GM21786 (cell line): ENCODE results near the gene ZNF800.

Source experiments
- ATAC-seq: cut with Tn5 transposase; IDR thresholded peaks from one replicate; pipeline ENCODE4 v1.9.1; 2021; ENCODE audit not compliant: unreplicated experiment

ZNF800 gene

GRCh38 chr7:127390817-127391590, 1.5 kb downstream of the ZNF800 start:
- no peak for ATAC-seq

GRCh38 chr7:127390186-127390816, 2.2 kb downstream of the ZNF800 start:
- ATAC-seq: no peak

DNA sequence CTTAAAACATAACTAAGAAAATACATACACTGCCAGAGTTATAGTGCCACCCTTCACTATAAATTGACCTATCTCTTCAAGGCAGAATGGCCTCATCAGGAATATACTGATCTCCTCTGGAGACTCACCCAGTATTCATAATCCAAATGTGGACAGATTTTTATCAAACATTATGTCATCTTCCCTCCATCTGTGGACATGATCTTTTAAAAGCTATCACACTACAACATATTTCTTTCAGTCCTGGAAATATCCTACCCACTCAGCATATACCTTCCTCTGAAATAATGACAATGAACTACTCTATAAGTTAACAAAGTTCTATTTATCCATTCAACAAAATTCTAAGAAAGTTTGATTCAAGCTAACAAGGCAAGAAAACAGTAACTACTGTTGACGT, 3.2 kb downstream of the ZNF800 start:
- no peak for ATAC-seq

- no peak for ATAC-seq
Measured at GRCh38 chr7:127387974-127388373, 4.5 kb downstream of the ZNF800 start.

- ATAC-seq: no peak
Measured at GRCh38 chr7:127383123-127383835, 9.2 kb downstream of the ZNF800 start.

DNA sequence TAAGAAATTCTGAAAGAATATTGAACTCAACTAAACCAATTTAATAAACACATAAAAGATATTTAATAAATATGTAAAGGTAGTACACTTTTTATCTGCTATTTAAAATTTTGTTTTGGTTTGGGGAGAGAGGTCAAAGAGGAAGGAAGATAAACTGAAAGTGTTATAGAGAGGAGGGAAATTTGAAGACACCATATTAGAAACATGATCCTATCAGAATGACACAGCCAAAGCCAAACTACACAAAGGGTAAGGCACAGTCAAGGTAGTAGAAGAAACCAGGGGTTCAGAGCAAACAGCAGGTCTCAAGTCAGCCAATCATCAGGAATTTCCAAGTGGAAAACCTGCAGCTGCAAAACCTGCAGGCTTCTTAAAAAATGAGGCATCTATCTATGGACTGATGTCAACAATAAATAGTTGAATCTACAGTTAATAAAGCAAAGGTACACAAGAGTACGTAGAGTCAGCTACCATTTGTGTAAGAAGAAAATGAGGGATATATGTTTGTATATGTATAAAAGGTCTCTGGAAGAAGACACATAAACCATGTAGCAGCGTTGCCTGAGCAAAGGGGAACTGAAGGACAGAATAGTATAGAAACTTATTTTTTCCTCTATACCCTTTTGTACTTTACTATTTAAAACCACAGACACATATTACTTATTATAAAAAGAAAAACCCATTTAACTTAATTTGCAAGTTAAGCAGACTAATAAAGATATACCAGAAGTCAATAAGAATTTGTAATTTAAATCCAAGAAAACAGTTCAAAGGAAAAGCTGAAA, 10.0 kb downstream of the ZNF800 start:
- ATAC-seq: no peak

- no peak for ATAC-seq
Measured at GRCh38 chr7:127380479-127380878, 12.0 kb downstream of the ZNF800 start.

GRCh38 chr7:127379642-127380041, 12.9 kb downstream of the ZNF800 start:
- ATAC-seq: no peak

DNA sequence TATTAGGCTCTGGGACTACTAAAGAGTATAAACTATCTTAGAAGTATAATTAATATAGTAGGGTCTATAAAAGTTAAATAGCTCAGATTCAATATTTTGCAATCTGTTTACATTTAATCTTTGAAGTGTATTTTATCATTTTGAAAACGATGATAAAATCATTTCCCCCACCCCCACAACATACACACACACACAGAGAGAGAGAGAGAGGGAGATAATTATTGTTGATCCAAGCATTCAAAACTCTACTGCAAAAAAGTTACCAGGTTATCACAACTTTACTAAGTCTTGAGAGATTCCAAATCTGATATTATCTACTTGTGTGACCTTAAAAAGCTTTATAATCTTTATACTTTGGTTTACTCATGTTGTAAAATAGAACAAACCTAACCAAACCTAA, 14.0 kb downstream of the ZNF800 start:
- ATAC-seq: no peak

DNA sequence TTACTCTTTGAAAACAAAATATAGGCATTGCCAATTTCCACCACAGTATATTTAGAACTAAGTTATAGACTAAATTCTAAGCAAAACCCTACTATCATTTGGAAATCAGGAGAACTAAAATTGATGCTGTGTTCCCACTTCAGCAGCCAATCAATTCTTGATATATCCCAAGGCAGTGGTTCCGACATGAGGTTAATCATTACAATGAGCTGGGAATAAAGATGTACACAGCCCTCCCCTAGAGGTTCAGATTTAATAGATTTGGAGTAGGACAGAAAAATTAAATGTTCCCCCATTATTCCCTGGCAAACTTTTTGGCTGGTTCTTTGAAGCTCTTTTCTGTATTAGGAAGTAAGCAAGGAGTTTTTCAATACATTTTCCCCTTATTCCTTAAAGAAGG, 15.1 kb downstream of the ZNF800 start:
- ATAC-seq: no peak

GRCh38 chr7:127375631-127376030, 16.9 kb downstream of the ZNF800 start:
- ATAC-seq: no peak

DNA sequence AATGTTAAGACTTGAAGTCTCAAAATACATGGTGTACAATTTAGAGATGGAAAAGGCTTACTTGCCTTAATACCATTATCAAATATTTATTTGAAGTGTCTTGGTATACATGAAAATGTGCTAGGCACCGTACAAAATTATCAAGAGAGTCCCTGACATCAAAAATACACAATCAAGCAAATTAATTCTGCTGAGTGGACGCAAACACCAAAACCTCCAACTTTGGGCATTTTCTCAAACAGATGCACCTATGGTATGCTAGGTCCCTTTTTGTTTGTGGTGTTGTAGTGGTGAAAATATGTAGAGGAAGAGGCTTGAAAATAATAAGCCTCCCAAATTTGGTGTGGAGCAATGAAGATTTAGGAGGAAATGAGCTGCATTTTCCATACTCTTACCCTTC, 24.8 kb downstream of the ZNF800 start:
- no peak for ATAC-seq

- no peak for ATAC-seq
Measured at GRCh38 chr7:127366680-127367079, 25.8 kb downstream of the ZNF800 start.

DNA sequence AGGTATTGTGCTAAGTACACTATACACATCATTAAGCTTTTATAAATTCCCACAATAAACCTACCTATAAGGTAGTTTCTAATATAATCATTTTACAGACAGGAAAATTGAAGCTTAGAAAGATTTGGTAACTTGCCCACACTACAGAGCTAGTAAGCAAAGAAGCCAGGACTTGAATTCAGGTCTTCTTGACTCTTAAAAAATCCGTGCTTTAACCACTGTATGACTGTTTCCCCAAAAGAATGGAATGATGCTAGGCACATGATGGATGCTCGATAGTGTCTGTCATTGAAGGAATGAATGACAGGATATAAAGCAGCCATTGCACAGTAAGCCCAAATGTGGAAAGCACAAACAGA, 26.6 kb downstream of the ZNF800 start:
- ATAC-seq: no peak

DNA sequence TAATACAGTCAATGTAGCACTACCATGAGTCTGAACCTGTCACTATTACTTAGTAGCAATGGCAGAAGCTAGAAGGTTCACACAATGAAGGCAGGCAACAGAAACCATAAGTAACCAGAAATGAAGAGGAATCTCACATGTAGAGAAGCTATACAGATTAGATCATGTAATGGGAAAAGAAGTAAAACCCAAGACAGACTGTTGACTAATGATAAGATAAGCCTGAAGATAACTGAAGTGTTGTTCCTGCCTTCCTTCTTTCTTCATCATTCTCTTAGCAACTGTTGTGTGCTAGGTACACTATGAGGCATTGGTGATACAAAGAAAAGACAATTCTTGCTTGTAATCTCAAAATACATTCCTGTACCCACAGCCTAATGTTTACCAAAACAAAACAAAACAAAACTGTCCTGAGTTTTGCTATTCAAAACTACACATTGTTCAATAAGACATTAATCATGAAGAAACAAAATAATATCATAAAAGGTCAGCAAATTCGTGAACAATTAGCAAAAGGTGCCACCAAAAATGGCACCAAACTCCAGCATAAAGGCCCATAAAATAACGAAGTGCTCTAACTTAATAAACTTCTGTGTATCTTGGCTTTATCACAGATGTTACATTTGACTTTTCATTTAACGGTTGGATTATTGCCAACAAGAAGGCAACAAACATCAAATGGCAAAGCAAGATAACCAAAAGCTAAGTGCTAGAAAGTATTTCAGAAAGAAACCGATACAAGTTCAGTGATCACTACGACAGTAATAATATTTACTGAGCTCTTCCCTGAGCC, 27.1 kb downstream of the ZNF800 start:
- no peak for ATAC-seq

GRCh38 chr7:127362364-127363027, 30.0 kb downstream of the ZNF800 start:
- ATAC-seq: no peak

DNA sequence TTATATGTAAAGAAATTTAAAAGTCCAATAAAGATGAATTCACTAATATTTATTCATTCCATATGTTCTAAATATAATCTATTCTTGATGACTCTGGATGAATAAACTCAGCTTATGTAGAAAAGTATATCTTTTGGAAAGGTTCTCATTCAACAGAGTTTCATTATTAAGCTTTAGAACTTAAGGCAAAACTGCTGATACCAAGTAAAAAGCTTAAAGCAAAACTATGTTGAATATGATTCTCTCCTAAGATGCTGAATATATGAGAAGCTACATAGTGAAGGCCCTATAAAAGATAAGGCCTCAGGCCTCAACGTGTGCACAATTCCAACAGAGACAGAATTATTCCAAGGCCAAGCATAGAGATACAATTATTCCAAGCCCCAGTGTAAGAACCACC, 30.8 kb downstream of the ZNF800 start:
- no peak for ATAC-seq

GRCh38 chr7:127359011-127359410, 33.5 kb downstream of the ZNF800 start:
- ATAC-seq: no peak

DNA sequence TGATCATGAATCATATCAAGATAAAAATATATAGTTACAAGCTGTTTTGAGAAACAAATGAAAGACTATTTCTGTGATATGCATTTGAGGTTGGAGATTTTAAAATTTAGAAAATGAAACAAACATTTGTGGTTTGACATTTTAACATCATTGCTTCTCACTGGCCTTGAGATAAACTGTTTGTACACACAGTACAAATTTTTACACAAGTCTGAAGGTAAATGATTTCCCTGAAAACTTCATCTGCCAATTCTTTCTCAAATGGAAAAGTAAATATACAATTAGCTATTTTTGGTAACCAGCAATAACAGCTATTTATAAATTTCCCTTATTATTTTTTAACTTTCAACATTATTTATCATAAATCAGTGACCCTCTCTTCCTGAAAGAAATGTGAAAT, 38.6 kb downstream of the ZNF800 start:
- ATAC-seq: no peak

DNA sequence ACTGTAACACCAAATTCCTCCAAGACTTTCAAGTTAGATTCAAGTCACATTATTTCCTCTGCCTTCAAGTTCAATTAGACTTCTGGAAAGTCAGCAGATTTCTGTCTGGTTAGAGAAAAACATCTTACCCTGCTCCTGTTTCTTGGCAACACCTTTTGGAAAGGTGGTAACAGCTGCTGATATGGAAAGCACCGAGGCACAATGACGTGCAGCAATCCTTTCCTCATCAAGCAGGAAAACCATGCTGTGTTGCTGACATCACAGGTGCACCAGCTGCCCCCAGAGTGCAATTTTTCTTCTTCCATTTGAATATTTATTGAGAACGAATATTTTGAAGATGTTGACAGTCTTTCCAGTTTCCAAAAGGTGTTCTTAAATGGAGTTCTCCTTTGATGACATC, 41.9 kb downstream of the ZNF800 start:
- ATAC-seq: no peak
